Endothelial cell of umbilical vein (primary cell): ENCODE measurements around the gene PFDN4.

ENCODE experiments used
- CTCF ChIP-seq, 2 donors: IDR thresholded peaks; 1 replicate in 1 of 2; 2 replicates in 1 of 2; pipeline ENCODE4 v1.5.1; 2011; ENCODE audit warnings: low read length in 2 of 2, mild to moderate bottlenecking in 2 of 2, moderate library complexity in 2 of 2, control low read depth in 1 of 2, inconsistent platforms in 1 of 2, low read depth in 1 of 2; ENCODE audit not compliant: insufficient read depth in 1 of 2; ENCODE audit errors: extremely low read depth in 1 of 2
- EZH2 ChIP-seq: IDR thresholded peaks from 2 replicates; pipeline ENCODE4 v1.6.1; 2012; ENCODE audit warnings: borderline replicate concordance, low read depth, mild to moderate bottlenecking, moderate library complexity, low read length, inconsistent platforms; ENCODE audit not compliant: severe bottlenecking
- JUN ChIP-seq: IDR thresholded peaks from 2 replicates; pipeline ENCODE4 v1.6.1; 2011; ENCODE audit warnings: borderline replicate concordance, low read depth; ENCODE audit not compliant: insufficient read length, insufficient read depth
- MAX ChIP-seq: IDR thresholded peaks from 2 replicates; pipeline ENCODE4 v1.6.1; 2011; ENCODE audit not compliant: insufficient read depth, insufficient read length
- MYC ChIP-seq: IDR thresholded peaks from one replicate; pipeline ENCODE4 v1.6.1; 2011; ENCODE audit warnings: mild to moderate bottlenecking, low read depth, low read length
- POLR2A ChIP-seq: IDR thresholded peaks from 2 replicates; pipeline ENCODE4 v1.6.1; 2012; ENCODE audit warnings: low read depth, mild to moderate bottlenecking, control low read depth, low read length
- POLR2AphosphoS5 ChIP-seq: IDR thresholded peaks from 2 replicates; pipeline ENCODE4 v1.6.1; 2012; ENCODE audit warnings: low read depth, mild to moderate bottlenecking, control low read depth, low read length, moderate library complexity; ENCODE audit not compliant: insufficient read depth

- no peak for TF ChIP-seq POLR2A
- TF ChIP-seq CTCF (IDR thresholded peaks at IDR 0.05; ENCODE audit: extremely low read depth in 1 of 2, insufficient read depth in 1 of 2, low read depth in 1 of 2, low read length in 2 of 2) = no peak
- no peak for TF ChIP-seq MYC
- no peak for TF ChIP-seq EZH2
- TF ChIP-seq POLR2AphosphoS5 = no peak
- no peak for TF ChIP-seq MAX
- TF ChIP-seq JUN = no peak
Measured at GRCh38 chr20:54184071-54184470, 23.8 kb upstream of the PFDN4 start.
